ENCODE results near the gene HTR2B. TPM values are rescaled to one million over a fixed set of nuclear protein-coding genes. Genes with fewer than 3 reads are reported as not detected.

HTR2B gene
- total RNA-seq, 1 experiment from 2014 or later = not detected

GRCh38 chr2:231159306-231159705 lies 34.5 kb upstream of the HTR2B start (continued):
- TF ChIP-seq, protein P1, sequence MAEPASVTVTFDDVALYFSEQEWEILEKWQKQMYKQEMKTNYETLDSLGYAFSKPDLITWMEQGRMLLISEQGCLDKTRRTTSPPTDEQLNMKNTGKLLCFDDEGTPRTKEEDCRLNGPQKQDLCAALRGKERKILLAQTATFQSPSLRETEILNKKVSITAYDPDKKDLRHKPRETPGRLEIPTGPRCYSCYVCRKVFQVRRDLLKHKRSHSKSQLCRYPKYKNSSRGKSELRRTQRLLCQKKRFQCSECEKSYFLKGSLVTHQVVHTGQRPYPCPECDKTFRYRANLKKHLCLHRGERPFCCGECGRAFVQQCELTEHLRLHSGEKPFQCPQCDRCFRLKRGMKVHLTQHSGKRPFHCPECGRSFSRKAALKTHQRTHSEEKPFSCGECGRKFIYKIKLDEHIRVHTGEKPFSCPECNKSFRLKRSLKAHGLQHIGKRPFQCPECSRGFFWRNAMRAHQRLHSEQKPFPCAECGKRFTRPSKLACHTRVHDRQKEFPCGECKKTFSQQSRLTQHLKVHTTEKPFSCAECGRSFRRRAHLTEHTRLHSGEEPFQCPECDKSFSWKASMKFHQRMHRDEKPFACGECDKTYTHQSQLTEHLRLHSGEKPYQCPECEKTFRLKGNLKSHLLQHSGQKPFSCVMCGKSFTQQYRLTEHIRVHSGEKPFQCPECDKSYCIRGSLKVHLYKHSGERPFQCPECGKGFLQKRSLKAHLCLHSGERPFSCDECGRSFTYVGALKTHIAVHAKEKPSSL (CRISPR knock-in tag; conservative IDR thresholded peaks at IDR 0.05) = no peak

- H3K27me3 Mint-ChIP-seq (ENCODE audit: low read depth) = no peaks in the 10 kb centered on the region
- H3K4me1 Mint-ChIP-seq = no peaks in the 10 kb centered on the region
- POLR2A ChIA-PET = no interaction called here
- peaks cover 19% of the 10 kb centered on the region for H3K36me3 Mint-ChIP-seq
- no peak overlapping the region for H3K4me3 Mint-ChIP-seq
- ATAC-seq = no peak
- H3K9me3 Mint-ChIP-seq = no peaks in the 10 kb centered on the region
- H3K27ac Mint-ChIP-seq = no peak overlapping the region
- CTCF ChIA-PET = interaction anchor here (0.6 kb wide), 1 partner anchor 22 kb away, joined by 3 read pairs; no protein-coding TSS in a partner anchor
- DNase-seq (ENCODE audit: low spot score) = no peak
- no peak for TF ChIP-seq AR (CRISPR knock-in tag; IDR thresholded peaks at IDR 0.05)
- TF ChIP-seq FOXK1 (CRISPR knock-in tag; IDR thresholded peaks at IDR 0.05) = no peak
- TF ChIP-seq CDX4 (CRISPR knock-in tag; IDR thresholded peaks at IDR 0.05; ENCODE audit: borderline replicate concordance) = no peak
- no peak for TF ChIP-seq GRHL2 (CRISPR knock-in tag; IDR thresholded peaks at IDR 0.05; ENCODE audit: insufficient replicate concordance, severe bottlenecking)
- TF ChIP-seq IRF1 (CRISPR knock-in tag; IDR thresholded peaks at IDR 0.05) = no peak
- no peak for TF ChIP-seq TP53 (CRISPR knock-in tag; IDR thresholded peaks at IDR 0.05)
- no peak for TF ChIP-seq ETV6 (CRISPR knock-in tag; IDR thresholded peaks at IDR 0.05)
- TF ChIP-seq RORB (CRISPR knock-in tag; IDR thresholded peaks at IDR 0.05) = no peak
- TF ChIP-seq GTF2I (CRISPR knock-in tag; conservative IDR thresholded peaks at IDR 0.05) = no peak
- no peak for TF ChIP-seq RELA (CRISPR knock-in tag; IDR thresholded peaks at IDR 0.05; ENCODE audit: borderline replicate concordance)
- TF ChIP-seq, protein P2, sequence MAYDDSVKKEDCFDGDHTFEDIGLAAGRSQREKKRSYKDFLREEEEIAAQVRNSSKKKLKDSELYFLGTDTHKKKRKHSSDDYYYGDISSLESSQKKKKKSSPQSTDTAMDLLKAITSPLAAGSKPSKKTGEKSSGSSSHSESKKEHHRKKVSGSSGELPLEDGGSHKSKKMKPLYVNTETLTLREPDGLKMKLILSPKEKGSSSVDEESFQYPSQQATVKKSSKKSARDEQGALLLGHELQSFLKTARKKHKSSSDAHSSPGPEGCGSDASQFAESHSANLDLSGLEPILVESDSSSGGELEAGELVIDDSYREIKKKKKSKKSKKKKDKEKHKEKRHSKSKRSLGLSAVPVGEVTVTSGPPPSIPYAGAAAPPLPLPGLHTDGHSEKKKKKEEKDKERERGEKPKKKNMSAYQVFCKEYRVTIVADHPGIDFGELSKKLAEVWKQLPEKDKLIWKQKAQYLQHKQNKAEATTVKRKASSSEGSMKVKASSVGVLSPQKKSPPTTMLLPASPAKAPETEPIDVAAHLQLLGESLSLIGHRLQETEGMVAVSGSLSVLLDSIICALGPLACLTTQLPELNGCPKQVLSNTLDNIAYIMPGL (CRISPR knock-in tag; IDR thresholded peaks at IDR 0.05) = no peak
- no peak for TF ChIP-seq SMAD3 (CRISPR knock-in tag; IDR thresholded peaks at IDR 0.05; ENCODE audit: borderline replicate concordance)
- TF ChIP-seq, protein P3, sequence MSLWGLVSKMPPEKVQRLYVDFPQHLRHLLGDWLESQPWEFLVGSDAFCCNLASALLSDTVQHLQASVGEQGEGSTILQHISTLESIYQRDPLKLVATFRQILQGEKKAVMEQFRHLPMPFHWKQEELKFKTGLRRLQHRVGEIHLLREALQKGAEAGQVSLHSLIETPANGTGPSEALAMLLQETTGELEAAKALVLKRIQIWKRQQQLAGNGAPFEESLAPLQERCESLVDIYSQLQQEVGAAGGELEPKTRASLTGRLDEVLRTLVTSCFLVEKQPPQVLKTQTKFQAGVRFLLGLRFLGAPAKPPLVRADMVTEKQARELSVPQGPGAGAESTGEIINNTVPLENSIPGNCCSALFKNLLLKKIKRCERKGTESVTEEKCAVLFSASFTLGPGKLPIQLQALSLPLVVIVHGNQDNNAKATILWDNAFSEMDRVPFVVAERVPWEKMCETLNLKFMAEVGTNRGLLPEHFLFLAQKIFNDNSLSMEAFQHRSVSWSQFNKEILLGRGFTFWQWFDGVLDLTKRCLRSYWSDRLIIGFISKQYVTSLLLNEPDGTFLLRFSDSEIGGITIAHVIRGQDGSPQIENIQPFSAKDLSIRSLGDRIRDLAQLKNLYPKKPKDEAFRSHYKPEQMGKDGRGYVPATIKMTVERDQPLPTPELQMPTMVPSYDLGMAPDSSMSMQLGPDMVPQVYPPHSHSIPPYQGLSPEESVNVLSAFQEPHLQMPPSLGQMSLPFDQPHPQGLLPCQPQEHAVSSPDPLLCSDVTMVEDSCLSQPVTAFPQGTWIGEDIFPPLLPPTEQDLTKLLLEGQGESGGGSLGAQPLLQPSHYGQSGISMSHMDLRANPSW (CRISPR knock-in tag; conservative IDR thresholded peaks at IDR 0.05; ENCODE audit: low read depth) = no peak
- no peak for TF ChIP-seq ZNF138 (CRISPR knock-in tag; conservative IDR thresholded peaks at IDR 0.05)
- TF ChIP-seq SP1 (CRISPR knock-in tag; conservative IDR thresholded peaks at IDR 0.05) = no peak
- TF ChIP-seq TEAD4 (CRISPR knock-in tag; IDR thresholded peaks at IDR 0.05) = no peak
- TF ChIP-seq, protein P4, sequence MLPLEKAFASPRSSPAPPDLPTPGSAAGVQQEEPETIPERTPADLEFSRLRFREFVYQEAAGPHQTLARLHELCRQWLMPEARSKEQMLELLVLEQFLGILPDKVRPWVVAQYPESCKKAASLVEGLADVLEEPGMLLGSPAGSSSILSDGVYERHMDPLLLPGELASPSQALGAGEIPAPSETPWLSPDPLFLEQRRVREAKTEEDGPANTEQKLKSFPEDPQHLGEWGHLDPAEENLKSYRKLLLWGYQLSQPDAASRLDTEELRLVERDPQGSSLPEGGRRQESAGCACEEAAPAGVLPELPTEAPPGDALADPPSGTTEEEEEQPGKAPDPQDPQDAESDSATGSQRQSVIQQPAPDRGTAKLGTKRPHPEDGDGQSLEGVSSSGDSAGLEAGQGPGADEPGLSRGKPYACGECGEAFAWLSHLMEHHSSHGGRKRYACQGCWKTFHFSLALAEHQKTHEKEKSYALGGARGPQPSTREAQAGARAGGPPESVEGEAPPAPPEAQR (CRISPR knock-in tag; IDR thresholded peaks at IDR 0.05) = no peak
- TF ChIP-seq, protein P5, sequence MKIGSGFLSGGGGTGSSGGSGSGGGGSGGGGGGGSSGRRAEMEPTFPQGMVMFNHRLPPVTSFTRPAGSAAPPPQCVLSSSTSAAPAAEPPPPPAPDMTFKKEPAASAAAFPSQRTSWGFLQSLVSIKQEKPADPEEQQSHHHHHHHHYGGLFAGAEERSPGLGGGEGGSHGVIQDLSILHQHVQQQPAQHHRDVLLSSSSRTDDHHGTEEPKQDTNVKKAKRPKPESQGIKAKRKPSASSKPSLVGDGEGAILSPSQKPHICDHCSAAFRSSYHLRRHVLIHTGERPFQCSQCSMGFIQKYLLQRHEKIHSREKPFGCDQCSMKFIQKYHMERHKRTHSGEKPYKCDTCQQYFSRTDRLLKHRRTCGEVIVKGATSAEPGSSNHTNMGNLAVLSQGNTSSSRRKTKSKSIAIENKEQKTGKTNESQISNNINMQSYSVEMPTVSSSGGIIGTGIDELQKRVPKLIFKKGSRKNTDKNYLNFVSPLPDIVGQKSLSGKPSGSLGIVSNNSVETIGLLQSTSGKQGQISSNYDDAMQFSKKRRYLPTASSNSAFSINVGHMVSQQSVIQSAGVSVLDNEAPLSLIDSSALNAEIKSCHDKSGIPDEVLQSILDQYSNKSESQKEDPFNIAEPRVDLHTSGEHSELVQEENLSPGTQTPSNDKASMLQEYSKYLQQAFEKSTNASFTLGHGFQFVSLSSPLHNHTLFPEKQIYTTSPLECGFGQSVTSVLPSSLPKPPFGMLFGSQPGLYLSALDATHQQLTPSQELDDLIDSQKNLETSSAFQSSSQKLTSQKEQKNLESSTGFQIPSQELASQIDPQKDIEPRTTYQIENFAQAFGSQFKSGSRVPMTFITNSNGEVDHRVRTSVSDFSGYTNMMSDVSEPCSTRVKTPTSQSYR (CRISPR knock-in tag; IDR thresholded peaks at IDR 0.05) = no peak
These were observed 28.1 kb upstream of the HTR2B start for GRCh38 chr2:231152800-231153557.
